HG03139 (cell line): Measurements from ENCODE around the gene MT1F.

ENCODE experiments used
- ATAC-seq: cut with Tn5 transposase; IDR thresholded peaks from one replicate; pipeline ENCODE4 v1.9.1; 2021; ENCODE audit not compliant: unreplicated experiment

Gene MT1F

DNA sequence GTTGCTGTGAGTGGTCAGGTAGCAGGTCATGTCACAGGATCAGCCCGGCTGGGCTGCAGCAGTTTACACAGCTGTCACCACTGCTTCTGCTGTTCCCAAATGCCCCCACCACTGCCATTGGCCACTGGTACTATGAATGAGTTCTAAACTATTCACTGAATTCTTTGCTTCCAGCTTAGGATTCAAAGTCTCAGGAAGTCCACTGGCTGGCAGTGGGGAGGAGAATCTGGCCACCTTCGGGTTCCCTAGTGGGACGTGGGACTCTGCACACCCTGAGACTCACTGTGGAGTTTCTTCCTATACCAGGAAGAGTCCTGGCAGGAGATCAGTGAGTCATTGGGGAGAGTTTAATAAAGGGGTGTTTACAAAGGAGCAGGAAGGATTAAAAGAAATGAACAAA is 31.4 kb downstream of the MT1F start:
- ATAC-seq, result no peak

DNA sequence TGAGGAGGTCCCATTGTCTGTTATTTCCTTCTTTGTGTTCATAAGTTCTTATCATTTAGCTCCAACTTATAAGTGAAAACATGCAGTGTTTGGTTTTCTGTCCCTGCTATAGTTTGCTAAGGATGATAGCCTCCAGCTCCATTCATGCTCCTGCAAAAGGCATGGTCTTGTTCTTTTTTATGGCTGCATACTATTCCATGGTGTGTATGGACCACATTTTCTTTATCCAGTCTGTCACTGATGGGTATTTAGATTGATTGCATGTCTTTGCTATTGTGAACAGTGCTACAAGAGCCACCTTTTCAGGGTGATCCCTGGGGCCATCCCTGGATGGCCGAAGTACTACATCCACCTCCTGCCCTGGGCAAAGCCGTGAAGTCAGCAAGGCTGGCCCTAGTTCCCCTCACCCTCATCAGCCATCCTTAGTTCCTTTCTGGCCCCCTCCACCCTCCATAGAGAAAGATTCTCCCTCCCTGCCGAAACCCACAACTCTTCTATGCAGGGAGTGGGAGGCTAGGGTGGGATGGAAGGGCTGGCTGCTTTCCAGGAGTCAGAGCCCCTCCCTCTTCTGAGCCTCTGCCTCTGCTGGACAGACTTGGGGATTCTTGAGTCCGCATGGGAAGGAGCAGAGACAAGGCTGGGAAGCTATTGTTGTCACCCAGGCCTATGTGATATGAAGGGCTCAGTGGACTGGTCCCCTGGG is 32.8 kb downstream of the MT1F start:
- ATAC-seq, result no peak

DNA sequence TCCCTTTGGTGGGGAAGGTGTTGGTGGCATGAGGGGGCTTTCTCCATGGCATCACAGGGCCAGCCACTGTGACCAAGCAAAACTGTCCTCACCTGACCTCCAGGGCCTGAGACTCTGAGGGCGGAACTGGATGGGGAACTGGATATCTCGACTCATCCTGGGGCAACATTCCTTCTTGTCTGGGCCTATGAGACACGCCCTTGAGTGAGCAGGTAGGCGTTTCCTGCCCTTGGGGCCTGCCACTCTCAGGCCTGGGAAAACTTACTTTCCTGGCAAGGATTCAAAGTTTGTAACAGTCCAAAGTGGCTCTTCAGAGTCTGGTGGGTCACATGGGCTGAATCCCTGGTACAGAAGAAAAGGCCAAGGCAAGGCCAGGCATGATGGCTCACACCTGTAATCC is 34.1 kb downstream of the MT1F start:
- ATAC-seq, result no peak

DNA sequence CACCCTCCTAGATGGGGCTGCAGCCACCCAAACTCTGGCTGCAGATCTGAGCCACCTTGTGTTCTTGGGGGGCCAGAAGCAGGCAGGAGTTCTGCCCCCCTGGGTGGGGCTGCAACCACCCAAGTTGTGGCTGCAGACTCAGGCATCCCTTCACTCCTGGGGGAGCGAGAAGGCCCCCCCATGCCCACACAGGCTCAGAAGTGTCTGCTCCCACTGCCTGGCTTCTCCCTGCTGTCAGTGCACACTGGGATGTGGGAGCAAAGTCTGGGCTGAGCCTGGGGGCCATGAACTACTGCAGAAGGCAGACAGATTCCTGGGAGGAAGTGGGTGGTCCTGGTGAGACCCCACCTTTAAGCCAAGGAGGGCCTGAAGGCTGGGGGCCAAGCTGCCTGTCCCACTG is 37.5 kb downstream of the MT1F start:
- no peak for ATAC-seq

DNA sequence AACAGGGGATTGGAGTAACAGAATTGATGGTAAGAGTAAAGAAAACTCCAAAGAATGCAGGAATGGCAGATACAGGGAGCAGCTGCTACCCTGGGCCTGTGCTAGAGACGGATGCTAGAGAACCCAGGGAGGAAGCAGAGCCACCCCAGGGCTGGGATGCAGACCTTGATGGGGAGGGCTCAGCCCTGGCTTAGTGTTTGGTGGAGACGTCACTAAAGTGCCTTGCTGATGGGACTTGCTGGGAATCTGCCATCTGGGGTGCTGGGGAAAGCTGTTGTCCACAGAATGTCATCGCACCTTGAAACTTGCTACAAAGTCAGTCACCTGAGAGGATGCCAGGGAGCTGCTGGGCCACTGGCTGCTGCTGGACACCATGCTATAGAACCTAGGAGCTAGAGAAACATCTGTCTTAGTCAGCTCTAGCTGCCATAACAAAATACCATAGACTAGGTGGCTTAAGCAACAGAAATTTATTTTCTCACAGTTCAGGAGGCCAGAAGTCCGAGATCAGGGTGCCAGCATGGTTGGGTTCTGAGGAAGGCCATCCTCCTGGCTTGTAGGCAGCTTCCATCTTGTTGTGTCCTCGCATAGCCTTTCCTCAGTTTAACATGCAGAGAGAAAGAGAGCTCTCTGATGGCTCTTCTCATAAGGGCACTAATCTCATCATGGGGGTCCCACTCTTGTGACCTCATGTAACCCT is 39.8 kb downstream of the MT1F start:
- no peak for ATAC-seq

DNA sequence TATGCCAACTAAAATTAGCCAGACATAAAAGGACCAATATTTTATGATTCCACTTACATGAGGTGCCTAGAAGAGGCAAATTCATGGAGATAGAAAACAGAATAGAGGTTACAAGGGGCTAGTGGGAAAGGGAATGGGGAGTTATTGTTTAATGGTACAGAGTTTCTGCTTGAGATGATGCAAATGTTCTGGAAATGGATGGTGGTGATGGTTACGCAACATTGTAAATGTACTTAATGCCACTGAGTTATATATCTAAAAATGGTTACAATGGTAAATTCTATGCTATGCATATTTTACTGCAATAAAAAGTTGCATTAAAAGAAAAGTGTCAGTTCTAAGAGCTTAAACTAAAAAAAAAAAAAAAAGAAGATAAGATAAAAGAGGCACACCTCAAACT is 42.4 kb downstream of the MT1F start:
- ATAC-seq, result no peak

DNA sequence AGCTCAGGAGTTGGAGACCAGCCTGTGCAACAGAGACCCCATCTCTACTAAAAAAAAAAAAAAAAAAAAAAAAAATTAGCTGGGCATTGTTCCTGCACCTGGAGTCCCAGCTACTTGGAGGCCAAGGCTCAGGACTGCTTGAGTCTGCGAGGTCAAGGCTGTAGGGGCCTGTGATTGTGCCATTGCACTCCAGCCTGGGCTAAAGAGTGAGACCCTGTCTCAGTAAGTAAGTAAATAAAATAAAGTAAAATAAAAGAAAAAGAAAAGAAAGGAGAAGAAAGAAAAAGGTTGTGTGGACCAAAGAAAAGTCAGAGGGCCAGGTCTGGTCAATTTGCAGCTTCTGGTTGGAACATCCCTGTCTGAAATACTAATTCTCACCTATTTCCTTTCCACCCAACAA is 42.9 kb downstream of the MT1F start:
- no peak for ATAC-seq

DNA sequence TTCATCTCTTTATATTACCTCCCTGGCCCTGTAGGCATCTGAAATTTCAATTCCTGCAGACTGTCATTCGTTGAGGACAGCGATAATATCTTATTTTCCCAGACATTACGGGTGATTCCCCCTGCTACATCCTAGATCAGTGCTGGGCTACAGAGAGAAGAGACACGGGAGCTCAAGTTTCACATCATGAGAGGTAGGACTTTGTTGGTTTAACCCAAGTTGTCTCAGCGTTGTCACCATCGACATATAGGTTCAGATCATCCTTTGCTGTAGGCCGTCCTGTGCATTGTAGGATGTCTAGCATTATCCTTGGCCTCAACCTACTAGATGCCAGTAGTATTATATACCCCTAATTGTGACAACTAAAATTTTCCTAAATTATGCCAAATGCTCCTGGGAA is 43.8 kb downstream of the MT1F start:
- no peak for ATAC-seq

DNA sequence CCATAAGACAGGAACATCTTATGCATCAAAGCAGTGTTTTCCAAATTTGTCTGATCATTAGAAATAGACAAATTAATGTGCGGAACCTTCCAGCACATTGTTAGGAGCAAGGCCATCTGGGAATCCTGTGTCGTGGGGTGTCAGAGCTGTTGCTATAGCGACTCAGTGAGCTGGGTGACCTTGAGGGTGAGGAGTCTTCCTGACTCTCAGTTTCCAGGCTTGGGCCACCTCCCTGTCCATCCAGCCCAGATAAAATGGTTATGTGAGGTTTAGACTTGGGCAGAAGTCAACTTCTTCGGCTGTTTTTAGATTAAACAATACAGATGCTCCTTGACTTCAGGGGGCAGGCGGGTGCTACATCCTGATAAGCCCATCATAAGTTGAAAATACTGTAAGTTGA is 45.1 kb downstream of the MT1F start:
- no peak for ATAC-seq
